ENCODE results near the gene SPNS1.
"Not testable (repeated sequence)": the region's sequence is repeated elsewhere in the genome, so short reads cannot be mapped to it uniquely, and the experiment has no call there.

SPNS1 gene

DNA sequence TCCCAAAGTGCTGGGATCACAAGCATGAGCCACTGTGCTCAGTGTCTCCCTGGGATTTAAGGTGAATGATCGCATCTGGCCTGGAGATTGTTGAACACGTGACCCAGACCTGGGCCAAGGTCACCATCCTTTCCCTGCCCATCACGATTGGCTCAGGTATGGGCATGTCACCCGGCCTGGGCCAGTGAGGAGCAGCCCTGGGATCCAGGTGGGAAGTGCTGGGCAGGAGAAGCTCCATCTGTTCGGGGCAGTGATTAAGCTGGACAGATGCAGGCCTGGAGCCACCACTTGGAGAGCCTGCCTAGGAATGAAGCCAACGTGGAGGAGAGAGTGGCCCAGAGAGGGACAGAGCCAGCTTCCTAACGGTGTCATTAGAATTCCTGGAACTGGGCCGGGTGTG is 17.1 kb downstream of the SPNS1 start:
- no peak for DNase-seq

DNA sequence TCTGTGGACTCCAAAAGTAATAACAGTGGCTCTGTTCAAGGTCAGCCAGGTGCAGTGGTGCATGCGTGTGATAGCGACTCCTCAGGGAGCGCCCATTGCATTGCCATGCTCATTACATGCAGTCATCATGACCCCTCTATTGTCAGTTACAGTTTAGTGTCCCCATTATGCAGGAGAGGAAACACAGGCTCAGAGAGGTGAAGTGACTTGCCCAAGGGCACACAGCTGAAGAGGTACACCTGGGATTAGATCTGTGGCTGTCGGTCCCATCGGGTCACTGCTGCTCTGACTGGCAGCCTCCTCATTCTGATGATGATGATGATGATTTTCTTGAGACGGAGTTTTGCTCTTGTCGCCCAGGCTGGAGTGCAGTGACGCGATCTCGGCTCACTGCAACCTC is 17.9 kb downstream of the SPNS1 start:
- DNase-seq = no peak

DNA sequence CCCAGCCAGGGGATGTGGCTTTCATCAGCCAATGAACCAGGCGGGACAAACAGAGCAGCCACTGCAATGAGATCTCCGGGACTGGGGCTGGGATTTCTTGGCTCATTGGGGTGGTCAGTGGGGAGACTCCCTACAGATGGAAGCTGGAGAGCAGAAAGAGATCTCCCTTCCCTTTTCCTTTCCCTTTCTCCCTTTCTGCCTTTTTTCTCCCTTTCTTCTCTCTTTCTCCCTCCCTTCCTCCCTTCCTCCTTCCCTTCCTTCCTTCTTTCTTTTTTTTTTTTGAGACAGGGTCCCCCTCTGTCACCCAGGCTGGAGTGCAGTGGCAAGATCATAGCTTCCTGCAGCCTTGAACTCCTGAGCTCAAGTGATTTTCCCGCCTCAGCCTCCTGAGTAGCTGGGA is 24.3 kb downstream of the SPNS1 start:
- DNase-seq = no peak

DNA sequence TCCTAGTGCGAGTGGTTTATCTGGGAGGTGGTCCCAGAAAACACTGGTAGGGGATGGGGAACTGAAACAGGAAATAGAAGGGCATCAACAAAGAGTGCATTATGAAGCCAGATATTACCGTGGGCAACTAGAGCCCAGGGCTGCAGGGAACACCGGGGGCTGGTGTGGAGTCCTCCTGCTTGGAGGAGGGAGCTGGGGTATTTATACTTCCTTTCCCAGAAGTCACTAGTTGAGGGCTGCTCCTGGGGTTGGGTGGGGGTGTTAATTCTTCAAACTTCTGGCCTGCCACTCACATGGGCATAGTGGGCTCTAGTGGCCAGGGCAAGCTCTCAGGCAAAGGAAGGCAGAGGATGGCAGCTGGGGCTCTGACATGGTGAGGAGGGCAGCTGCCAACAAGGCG is 25.0 kb downstream of the SPNS1 start:
- no peak for DNase-seq

DNA sequence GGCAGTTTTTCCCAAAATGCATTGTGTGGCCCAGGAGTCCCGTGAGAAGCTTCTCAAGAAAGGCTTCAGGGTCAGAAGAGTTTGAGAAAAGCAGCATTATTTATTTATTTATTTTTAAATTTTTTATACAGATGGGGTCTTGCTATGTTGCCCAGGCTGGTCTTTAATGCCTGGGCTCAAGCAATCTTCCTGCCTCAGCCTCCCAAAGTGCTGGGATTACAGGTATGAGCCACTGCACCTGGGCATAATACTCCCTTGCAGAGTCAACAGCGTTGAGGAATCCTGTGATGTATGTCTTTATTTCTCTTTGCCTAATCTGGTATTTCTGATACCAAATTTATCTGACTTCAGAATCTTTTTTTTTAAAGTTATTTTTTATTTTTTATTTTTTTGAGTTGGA is 25.4 kb downstream of the SPNS1 start:
- no peak for DNase-seq

DNA sequence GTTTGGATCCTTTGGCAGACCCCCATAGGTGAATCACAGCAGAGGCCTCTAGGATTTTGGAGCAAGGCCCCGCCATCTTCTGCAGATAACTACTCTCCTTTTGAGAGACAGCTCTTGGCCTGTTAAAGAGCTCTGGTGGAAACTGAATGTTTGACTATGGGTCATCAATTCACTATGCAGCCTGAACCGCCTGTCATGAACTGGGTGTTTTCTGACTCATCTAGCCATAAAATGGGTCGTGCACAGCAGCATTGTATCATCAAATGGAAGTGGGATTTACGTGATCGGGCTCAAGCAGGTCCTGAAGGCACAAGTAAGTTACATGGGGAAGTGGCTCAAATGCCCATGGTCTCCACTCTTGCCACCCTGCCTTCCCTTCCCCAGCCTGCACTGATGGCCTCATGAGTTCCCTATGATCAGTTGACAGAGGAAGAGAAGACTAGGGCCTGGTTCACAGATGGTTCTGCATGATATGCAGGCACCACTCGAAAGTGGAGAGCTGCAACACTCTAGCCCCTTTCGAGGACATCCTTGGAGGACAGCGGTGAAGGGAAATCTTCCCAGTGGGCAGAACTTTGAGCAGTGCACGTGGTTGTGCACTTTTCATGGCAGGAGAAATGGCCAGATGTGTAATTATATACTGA is 30.0 kb downstream of the SPNS1 start:
- DNase-seq = not testable (repeated sequence)

DNA sequence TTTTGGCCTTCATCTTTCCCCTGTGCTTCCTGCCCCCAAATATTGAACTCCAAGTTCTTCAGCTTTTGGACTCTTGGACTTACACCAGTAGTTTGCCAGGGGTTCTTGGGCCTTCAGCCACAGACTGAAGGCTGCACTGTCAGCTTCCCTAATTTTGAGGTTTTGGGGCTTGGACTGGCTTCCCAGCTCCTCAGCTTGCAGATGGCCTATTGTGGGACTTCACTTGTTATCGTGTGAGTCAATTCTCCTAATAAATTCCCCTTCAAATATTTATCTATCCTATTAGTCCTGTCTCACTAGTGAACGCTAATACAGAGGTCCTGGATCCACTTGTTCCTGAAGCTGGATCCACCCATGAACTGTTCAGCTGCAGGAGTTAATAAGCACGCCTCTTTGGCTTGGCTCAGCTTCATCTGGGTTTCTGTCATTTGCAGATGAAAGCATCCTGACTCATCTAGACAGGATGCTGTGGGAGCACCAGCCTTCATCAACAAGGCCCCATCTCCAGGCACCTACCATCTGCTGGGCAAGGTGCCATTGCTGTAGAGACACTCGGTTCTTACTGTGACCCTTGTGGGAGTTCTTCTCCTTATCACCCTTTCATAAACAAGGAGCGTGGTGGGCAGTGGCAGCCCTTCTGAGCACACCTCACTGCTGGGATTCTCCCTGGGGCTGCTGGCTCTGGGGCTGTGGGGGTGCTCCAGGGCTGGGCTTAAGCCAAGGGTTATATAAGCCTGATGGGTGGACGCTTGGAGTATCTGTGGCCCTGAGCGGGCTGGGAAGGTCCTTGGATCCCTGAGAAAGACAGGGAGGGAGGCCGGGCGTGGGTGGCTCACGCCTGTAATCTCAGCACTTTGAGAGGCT is 33.4 kb downstream of the SPNS1 start:
- no peak for DNase-seq

DNA sequence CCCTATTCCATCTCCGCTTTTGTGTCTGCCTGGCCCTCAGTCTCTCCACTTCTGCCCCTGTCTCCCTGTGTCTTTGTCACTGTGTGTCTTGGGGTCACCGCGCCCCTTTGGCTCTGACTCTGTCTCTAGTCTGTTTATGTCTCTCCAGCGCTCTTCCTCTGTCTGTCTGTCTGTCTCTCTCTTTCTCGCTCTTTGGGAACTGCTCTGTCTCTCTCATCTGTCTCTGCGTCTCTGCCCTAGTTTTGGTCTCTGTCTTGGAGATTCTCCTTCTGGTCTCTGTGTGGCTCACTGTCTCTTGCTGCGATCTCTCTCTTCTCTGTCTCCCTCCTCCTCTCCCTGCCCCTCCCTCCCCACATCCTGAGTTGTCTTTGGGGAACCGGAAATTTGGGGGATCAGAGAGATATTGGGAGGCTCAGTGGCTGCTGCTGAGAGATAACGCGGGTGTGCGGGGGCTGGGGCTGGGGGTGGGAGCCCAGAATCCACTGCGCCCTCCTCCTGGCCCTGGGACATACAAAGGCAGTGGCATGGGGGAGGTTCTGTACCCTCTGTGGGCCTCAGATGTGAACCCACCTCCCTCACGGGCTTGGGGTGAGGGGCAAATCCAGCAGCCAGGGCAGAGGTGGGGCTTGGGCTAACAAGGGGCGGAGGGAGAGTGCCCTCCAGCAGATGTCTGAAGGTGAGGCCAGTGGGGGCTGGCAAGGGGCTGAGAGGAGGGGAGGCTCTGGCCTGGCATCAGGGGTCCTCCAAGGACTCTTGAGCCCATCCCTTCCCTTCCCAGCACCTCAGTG is 34.7 kb downstream of the SPNS1 start:
- no peak for DNase-seq

DNA sequence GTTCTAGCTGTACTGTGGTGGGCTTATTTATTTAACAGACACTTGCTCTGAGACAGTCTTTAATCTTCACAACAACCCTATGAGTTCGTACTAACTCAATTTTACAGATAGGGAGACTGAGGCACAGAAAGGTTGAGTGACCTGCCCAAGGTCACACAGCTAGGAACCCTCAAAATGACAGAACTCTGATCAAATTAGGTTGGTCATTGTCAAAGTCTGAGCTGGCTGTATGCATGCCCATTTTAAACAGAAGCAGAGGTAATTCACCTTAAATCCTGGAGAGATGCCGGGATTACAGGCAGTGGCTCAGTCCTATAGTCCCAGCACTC is 35.2 kb downstream of the SPNS1 start:
- DNase-seq = no peak

DNA sequence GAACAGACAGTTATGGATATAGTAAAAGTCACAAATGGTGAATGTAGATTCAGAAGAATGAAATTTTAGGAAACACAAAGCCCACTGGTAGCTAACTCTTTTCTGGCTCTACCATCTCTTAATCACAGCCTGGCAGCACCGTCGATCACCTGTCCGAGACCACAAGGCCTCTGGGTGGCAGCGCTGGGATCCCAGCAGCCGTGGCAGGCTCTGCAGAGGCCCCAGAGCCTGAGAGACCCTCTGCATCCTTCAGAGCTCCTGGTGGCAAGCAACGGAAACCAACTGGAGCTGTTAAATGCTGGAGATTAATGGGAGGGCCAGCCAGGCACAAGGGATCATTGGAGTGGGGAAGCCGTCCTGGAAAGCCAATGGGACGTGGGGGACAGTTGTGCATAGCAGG is 36.5 kb downstream of the SPNS1 start:
- DNase-seq = no peak

DNA sequence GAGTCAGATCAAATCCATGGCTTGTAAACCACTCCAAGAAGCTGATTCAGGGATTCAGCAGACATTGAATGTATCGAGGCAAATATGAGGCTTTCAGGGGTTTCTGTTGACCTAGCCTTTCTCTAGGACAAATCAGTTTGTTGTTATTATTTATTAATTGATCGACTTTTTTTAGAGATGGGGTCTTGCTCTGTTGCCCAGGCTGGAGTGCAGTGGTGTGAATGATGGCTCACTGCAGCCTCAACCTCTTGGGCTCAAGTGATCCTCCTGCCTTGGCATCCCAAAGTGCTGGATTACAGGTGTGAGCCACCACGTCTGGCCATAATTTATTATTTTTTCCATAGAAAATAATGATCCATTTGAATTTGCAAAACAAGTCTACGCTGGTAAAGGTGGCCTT is 37.3 kb downstream of the SPNS1 start:
- no peak for DNase-seq

DNA sequence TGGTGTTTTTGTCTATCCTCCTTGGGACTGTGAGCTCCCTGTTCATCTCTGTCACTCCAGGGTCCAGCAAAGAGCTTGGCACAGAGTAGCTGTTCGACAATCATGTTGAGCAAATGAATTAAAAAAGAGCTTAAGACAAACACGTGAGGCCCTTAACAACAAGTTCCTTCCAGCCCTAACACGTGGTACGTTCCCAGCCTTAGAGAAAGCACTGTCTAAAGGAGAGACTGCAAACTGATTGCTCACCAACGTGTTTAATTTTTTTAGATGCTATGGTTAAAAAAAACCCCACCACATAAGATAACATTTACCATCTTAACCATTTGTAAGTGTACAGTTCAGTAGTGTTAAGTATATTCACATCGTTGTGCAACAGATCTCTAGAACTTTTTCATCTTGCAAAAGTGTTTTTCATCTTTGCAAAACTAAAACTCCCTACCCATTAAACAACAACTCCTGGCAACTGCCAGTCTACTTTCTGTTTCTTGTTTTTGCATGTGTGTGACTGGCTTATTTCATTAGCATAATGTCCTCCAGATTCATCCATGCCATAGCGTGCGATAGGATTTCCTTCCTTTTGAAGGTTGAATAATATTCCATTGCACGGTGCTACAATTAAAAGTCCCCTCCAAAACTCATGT is 38.5 kb downstream of the SPNS1 start:
- no peak for DNase-seq

DNA sequence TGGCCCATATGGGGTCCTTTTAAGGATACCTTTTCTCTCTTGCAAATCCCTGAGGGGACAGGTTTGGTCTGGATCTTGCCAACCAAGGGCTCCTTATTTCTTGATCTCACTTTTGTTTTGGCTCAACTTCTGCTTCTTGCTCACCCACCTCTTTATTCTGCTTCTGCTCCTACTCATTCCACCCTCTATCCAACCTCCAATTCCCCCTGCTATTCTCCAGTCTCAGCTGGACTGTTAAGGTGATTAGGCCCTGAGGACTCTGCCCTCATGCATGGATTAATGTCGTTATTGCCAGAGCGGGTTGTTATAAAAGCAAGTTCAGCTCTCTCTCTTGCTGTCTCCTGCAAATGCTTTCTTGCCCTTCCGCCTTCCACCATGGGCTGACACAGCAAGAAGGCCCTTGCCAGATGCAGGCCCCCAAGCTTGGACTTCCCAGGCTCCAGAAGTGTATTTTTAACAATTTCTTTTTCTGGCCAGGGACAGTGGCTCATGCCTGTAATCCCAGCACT is 40.0 kb downstream of the SPNS1 start:
- DNase-seq = no peak

DNA sequence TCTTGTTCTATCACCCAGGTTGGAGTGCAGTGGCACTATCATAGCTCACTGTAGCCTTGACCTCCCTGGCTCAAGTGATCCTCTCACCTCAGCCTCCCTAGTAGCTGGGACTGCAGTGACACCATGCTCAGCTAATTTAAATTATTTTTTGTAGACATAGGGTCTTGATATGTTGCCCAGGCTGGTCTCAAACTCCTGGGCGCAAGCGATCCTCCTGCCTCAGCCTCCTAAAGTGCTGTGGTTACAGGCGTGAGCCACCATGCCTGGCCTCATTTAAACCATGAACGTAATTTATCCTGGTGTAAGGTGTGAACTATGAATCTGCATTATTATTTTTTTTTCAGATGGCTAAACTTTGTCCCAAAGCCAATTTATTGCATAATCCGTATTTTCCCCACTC is 47.6 kb downstream of the SPNS1 start:
- DNase-seq = no peak

DNA sequence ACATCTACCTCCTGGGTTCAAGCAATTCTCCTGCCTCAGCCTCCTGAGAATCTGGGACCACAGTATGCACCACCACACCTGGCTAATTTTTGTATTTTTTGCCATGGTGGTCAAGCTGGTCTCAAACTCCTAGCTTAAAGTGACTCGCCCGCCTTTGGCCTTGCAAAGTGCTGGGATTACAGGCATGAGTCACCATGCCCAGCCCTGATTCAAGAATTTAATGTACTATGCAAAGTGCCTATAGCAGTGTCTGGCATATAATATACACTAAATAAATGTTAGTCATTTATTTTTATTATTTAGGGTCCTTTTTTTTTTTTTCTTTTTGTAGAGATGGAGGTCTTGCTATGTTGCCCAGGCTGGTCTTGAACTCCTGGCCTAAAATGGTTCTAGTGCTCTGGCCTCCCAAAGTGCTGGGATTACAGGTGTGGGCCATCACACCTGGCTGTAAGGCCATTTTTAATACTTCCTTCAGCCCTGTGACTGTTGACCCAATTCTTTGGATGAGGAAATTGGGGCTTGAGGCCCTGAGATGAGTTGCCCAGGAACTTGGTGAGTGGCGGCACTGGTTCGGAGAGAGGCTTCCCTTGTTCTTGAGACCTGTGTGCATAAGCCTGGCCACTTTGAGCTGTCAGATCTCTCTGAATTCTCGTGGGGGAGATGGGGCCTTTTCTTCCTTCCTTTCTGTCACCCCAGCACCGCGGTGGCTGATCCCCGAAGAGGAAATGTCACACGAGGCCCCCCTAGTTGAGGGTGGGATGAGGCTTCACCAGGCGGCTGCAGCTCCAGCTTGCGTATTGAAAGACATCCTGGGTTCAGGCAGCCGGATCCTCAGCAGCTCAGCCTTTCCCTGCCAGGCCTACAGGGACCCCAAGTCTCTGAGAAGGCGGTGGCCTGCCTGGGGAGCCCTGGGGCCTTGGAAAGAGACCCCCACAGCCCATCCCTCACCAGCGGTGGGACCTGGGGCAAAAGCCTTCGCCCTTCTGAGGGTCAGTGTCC is 49.0 kb downstream of the SPNS1 start:
- no peak for DNase-seq

DNA sequence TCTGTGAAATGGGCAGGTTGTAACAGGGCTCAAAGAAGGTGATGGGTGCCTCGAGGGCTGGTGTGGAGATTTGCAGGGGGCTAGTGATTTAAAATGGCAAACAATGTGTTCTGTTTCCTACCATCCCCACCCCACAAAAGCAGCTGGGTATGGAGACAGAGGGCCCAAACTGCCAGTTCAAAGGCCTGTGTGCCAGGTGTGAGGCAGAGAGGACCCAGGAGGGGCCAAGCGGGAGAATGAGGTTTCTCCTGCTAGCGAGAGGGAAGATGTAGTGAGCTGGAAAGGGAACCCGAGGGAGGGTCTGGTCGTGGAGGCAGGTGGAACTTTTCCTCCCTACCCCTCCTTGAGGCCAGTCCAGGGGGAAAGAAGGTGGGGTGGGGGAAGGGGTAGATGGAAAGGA is 49.7 kb downstream of the SPNS1 start:
- DNase-seq = no peak

DNA sequence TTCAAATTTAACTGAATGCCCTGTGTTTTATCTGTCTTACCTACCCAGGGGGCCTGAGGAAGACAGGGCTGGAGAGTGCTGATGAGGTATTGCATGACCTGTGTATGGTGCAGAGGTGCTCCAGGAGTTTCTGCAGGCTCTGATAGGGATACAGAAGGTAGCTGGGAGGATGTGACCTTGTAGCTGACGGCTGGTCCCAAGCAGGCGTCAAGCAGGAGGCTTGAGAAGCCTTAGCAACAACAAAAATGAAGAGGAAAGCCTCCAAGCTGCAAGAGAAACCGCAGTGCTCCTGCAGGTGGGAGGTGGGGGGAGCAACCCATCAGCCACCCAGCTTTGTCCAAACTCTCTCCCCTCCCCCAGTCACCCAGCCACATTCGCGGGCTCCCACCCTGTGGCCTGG is 50.6 kb downstream of the SPNS1 start:
- DNase-seq = no peak

DNA sequence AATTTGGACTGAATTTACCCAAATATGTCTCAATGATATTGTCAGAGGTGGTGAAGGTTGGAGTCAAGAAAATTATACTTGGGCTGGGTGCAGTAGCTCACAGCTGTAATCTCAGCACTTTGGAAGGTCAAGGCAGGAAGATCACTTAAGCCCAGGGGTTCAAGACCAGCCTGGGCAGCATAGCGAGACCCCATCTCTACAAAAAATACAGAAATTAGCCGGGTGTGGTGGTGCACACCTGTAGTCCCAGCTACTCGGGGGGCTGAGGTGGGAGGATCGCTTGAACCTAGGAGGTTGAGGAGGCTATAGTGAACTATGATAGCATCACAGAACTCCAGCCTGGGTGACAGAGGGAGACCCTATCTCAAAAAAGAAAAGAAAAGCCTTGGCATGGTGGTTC is 51.2 kb downstream of the SPNS1 start:
- DNase-seq = no peak

DNA sequence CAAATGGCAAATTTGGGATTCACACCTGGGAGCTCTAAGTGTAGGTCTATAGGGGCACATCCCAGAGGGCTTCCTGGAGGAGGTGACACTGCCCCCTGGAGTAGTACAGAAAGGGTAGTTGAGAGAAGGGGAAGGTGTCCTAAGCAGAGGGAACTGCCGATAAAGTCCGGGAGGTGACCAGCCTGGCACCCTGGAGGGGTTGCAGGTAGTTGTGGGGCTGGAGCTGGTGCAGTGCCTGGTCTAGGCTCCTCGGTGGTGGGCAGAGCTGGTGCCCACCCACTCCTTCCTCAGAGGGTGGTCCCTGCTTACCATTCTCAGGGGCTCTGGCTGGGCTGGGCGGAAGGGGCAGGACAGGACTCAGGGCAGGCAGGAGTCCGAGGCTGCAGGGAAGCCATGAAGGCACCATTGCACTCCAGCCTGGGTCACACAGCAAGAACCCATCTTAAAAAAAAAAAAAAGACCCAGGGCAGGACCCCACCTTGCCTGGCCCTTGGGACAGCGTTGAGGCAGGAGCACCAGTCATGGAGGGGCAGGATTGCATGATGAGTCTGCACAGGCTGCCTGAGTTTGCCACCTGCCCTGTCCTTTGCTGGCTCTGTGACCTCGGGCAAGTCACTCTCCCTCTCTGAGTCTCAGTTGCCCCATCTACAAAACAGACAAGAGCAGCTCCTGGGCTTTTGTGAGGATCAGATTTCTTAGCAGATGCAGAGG is 54.0 kb downstream of the SPNS1 start:
- no peak for DNase-seq

DNA sequence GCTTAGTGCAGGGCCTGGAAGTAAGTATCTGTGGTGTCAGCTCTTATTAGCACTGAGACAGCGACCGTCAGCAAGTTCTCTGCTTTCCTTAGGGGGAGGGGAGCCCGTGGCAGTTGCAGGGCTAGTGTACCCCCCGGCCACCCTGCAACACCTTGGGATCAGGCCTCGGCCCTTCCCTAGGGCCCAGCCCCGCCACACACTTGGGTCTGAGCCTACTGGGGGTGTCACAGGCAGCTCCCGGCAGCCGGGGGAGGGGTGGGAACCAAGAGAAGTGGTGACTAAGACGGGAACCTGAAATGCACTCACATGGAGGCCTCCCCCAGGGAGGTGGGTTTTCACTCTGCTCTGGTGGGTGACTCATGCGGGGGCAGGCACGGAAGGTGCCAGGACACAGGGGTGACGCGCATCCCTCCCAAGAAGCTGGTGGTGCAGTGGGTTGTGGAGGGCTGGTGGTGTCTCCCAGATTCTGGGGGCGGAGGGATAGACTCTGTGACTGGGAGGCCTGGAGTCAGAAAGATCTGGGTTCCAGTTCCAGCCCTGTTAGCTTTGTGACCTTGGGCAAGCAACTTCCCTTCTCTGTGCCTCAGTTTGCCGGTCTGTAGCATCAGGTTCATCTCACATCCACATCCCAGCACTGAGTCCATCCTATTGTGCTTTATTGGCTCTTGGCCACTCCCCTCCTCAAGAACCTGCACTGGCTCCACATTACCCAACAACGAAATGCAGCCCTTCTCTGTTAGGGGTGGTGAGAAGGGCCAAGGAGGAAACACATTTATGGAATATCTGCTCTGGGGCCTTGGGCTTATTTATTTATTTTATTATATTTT is 54.8 kb downstream of the SPNS1 start:
- DNase-seq = peak in 1 of 14 donors; percentile 6

Data from C1 segment of cervical spinal cord (tissue), 14 donors.